ENCODE measurements around the gene INHBC. TPM values are rescaled to one million over a fixed set of nuclear protein-coding genes. Genes with fewer than 3 reads are reported as not detected.

The INHBC gene
- total RNA-seq, 1 experiment from 2014 or later, result 0.28 TPM

DNA sequence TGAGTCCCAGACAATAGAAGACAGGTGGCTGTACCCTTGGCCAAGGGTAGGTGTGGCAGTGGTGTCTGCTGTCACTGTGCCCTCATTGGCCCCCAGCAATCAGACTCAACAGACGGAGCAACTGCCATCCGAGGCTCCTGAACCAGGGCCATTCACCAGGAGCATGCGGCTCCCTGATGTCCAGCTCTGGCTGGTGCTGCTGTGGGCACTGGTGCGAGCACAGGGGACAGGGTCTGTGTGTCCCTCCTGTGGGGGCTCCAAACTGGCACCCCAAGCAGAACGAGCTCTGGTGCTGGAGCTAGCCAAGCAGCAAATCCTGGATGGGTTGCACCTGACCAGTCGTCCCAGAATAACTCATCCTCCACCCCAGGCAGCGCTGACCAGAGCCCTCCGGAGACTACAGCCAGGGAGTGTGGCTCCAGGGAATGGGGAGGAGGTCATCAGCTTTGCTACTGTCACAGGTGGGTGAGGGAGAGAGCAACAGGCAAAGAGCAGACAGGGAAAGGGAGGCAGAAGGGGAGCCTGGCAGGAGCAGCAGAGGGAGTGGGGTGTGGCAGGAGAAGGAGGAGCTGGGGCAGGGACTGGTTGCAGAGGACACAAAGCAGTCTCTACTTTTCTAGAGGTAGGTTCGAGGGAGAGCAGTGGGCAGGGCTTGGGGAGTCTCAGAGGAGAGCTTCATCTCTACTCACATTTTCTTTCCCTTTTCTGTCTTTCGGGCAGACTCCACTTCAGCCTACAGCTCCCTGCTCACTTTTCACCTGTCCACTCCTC is 21.0 kb downstream of the INHBC start:
- Histone ChIP-seq H3K9me3 (replicated peaks) (no peaks in the 10 kb centered on the region), H3K27ac (peak overlapping the region; percentile 76), H3K36me3 (no peaks in the 10 kb centered on the region), H3K4me1 (peaks cover 47% of the 10 kb centered on the region), H3K4me3 (peak overlapping the region; percentile 14), H3K27me3 (no peaks in the 10 kb centered on the region)
- DNase-seq, result peak; percentile 76 to 81

DNA sequence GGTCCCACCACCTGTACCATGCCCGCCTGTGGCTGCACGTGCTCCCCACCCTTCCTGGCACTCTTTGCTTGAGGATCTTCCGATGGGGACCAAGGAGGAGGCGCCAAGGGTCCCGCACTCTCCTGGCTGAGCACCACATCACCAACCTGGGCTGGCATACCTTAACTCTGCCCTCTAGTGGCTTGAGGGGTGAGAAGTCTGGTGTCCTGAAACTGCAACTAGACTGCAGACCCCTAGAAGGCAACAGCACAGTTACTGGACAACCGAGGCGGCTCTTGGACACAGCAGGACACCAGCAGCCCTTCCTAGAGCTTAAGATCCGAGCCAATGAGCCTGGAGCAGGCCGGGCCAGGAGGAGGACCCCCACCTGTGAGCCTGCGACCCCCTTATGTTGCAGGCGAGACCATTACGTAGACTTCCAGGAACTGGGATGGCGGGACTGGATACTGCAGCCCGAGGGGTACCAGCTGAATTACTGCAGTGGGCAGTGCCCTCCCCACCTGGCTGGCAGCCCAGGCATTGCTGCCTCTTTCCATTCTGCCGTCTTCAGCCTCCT is 21.6 kb downstream of the INHBC start:
- DNase-seq, result peak; percentile 95 to 99
- Histone ChIP-seq H3K4me1 (peaks cover 47% of the 10 kb centered on the region), H3K36me3 (no peaks in the 10 kb centered on the region), H3K27ac (no peak overlapping the region), H3K9me3 (replicated peaks) (no peaks in the 10 kb centered on the region), H3K4me3 (peak overlapping the region; percentile 14; the same call in 1 of the 2 replicates), H3K27me3 (no peaks in the 10 kb centered on the region)

DNA sequence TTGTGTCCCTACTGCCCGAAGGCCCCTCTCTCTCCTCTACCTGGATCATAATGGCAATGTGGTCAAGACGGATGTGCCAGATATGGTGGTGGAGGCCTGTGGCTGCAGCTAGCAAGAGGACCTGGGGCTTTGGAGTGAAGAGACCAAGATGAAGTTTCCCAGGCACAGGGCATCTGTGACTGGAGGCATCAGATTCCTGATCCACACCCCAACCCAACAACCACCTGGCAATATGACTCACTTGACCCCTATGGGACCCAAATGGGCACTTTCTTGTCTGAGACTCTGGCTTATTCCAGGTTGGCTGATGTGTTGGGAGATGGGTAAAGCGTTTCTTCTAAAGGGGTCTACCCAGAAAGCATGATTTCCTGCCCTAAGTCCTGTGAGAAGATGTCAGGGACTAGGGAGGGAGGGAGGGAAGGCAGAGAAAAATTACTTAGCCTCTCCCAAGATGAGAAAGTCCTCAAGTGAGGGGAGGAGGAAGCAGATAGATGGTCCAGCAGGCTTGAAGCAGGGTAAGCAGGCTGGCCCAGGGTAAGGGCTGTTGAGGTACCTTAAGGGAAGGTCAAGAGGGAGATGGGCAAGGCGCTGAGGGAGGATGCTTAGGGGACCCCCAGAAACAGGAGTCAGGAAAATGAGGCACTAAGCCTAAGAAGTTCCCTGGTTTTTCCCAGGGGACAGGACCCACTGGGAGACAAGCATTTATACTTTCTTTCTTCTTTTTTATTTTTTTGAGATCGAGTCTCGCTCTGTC is 22.3 kb downstream of the INHBC start:
- Histone ChIP-seq H3K36me3 (no peaks in the 10 kb centered on the region), H3K9me3 (replicated peaks) (no peaks in the 10 kb centered on the region), H3K4me1 (peaks cover 47% of the 10 kb centered on the region), H3K27ac (no peak overlapping the region), H3K27me3 (no peaks in the 10 kb centered on the region), H3K4me3 (no peak overlapping the region)
- DNase-seq, result peak in 1 of 2 experiments; percentile 75

DNA sequence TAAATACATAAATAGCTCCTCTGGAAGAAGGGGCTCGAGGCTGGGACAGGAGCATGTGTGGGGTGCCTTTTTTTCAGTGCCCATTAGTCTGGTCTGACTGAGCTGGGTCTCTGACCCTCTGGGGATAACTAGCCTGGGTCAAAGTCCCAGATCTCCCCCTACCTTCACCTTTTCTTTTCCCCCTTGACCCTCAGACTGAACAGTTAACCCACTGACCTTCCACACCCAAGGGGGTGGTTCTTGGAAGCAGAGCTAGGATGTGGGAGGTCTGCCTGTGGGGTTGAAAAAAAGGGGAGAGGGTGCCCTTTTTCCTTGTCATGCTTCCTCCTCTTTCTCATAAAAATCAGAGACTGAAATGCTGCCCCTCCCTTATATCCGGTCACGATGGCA is 24.1 kb downstream of the INHBC start:
- Histone ChIP-seq H3K4me1 (peaks cover 54% of the 10 kb centered on the region), H3K36me3 (no peaks in the 10 kb centered on the region), H3K4me3 (peak overlapping the region; percentile 87), H3K9me3 (replicated peaks) (no peaks in the 10 kb centered on the region), H3K27ac (peak overlapping the region; percentile 42), H3K27me3 (no peaks in the 10 kb centered on the region)
- no peak for DNase-seq

DNA sequence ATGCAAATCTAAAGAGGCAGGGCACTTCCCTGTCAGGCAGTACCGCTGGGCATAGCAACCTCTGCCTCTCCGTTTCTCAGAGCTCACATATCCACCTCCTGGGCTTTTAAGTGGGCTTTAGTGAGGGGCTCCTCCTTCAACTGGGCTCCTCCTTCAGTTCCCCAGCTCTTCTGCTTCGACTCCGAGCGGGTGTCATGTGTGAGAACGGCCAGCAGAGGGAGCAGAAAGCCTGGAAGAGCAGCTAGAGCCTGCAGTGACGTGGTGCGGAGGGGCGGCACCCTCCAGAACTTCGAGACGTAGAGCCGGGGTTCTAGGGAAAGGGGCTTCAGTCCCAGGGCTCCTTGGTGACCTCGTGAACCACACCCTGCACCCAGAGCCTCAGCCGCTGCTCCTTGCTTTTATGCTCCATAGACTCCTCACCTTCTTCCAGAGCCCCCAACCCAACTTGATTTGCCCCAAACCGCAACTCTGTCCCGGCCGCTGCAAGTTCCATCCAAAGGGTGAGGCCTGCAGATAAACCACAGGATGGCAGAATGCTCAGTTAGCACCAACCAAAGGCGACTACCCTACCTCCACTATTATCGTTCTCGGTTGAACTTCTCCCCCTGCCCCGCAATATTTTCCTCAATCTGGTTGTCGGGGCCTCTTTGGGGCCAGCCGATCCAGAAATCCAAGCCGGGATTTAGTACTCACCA is 24.6 kb downstream of the INHBC start:
- H3K27ac ChIP-seq, result peak overlapping the region; percentile 42
- DNase-seq, result peak; percentile 100
- peaks cover 56% of the 10 kb centered on the region for H3K4me1 ChIP-seq
- no peaks in the 10 kb centered on the region for H3K9me3 ChIP-seq (replicated peaks)
- no peaks in the 10 kb centered on the region for H3K27me3 ChIP-seq
- peak overlapping the region; percentile 87 for H3K4me3 ChIP-seq
- H3K36me3 ChIP-seq, result no peaks in the 10 kb centered on the region

DNA sequence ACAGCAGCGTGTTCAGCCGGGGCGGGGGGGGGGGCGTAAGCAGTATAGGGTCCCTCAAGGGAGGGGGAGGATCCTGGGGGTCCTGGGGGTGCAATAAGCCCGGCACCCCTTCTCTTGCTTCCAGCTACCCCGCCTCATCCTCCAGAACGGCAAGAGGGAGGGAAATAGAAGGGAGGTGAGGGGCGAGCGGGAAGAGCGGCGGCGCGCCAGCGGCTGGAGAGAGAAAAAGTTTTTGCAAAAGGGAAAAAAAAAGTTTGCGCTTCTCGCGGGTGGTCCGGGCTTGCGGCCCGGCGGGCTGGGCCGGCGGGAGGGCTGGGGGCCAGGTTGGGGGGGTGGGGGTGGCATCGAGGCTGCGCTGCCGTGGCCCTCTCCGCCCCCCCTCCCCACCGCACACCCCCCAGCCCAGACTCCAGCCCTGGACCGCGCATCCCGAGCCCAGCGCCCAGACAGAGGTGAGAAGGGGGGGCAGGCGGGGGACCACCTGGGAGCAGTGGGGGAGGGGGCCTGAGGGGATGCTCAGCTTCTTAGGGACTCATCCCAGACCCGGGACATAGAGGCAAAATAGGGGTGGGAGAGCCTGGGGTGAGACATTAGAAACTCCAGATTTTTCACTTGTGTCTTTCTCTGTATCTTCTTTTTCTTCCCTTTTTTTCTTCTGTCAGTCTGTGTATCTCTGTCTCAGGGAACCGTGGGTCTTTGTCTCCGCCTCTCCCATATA is 25.3 kb downstream of the INHBC start, which contains the start of gene GLI1:
TSS of gene GLI1 (plus strand) at position 36 of the 718 bp plus-strand sequence. CDS start 3,907 bp downstream, outside the sequence.
- peak within 1 kb of the TSS; percentile 95 for H3K27ac ChIP-seq
- peaks cover 52% of the 10 kb centered on the region for H3K4me1 ChIP-seq
- peak; percentile 93 to 94 for DNase-seq
- peaks cover 5% of the 10 kb centered on the region for H3K36me3 ChIP-seq
- H3K4me3 ChIP-seq, result peak within 1 kb of the TSS; percentile 87
- no peaks in the 10 kb centered on the region for H3K27me3 ChIP-seq
- no peaks in the 10 kb centered on the region for H3K9me3 ChIP-seq (replicated peaks)

GRCh38 chr12:57460468-57460784 is 25.8 kb downstream of the INHBC start:
- peaks cover 46% of the 10 kb centered on the region for H3K4me1 ChIP-seq
- DNase-seq, result peak in 1 of 2 experiments; percentile 91
- H3K4me3 ChIP-seq, result peak overlapping the region; percentile 87
- no peaks in the 10 kb centered on the region for H3K9me3 ChIP-seq (replicated peaks)
- H3K36me3 ChIP-seq, result peaks cover 8% of the 10 kb centered on the region
- peak overlapping the region; percentile 95; the same call in 1 of the 2 replicates for H3K27ac ChIP-seq
- no peaks in the 10 kb centered on the region for H3K27me3 ChIP-seq

DNA sequence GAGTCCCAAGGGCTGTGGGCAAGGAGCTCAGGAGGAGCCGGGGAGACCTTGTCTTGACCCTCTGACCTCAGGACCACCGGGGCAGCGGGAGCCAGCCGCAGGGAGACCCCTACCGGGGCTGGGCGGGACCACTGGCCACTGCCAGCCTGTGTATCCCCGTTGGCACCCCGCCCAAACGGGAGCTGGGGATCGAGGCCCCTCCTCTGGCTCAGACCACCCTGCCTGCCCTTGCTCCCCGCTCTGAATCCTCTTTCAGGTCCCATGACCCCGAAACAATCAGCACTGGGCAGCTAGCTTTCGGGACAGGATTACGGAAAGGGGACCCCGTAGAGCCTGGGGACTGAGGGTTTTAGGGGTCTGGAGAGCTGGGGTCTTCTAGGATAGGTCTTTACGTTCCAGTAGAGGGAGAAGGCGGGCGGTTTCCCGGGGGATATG is 26.3 kb downstream of the INHBC start:
- DNase-seq, result peak; percentile 100
- H3K4me3 ChIP-seq, result peak overlapping the region; percentile 87
- H3K27me3 ChIP-seq, result no peaks in the 10 kb centered on the region
- peak overlapping the region; percentile 95 for H3K27ac ChIP-seq
- H3K36me3 ChIP-seq, result peaks cover 11% of the 10 kb centered on the region
- peaks cover 42% of the 10 kb centered on the region for H3K4me1 ChIP-seq
- no peaks in the 10 kb centered on the region for H3K9me3 ChIP-seq (replicated peaks)

DNA sequence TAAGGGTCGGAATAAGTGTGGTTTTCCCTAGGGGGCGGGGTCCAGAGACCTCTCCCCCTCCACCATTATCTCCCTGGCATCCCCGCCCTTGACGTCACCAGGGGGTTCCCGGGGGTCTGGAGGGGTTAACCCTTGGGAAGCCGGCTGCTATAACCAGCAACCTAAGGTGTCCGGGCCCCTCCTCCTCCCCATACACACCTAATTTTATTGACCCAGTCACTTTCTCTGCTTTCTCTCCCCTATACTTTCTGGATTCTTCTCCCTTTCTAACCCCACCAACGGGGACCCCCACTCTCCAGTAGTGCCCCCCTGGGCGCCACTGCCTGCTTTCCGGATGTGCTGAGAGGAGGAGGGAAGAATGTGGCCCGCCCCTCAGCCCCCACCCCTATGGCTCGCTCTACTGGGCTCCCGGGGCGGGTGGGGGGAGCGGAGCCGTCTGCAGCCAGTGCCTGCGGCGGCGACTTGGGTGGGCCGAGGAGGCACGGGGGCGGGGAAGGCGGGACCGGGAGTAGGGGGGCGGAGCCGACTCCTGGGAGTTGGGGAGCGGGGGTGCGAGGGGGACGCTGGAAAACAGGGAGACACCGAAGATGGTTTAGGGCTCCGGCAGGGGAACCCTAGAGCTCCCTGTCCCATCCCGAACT is 26.8 kb downstream of the INHBC start:
- DNase-seq, result peak; percentile 100
- Histone ChIP-seq H3K36me3 (peaks cover 17% of the 10 kb centered on the region), H3K27me3 (no peaks in the 10 kb centered on the region), H3K9me3 (replicated peaks) (no peaks in the 10 kb centered on the region), H3K4me1 (peaks cover 37% of the 10 kb centered on the region), H3K27ac (peak overlapping the region; percentile 95), H3K4me3 (peak overlapping the region; percentile 87)

DNA sequence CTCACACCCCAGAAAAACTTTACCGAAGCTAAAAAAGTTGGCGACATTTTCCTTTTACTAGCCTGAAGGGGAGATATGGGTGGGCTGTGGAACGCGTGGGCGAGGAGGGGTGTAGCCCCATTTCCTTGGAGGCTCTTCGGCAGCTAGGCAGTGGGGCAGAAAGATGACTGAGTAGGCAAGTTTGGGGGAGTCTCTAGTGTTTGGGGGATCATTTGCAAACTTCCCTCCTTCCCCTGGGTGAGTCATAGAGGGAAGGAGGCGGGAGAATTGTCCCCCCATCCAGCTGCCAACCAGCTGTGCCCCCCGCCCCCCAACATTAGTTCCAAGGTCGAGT is 27.3 kb downstream of the INHBC start:
- Histone ChIP-seq H3K4me1 (peaks cover 32% of the 10 kb centered on the region), H3K4me3 (peak overlapping the region; percentile 87), H3K27ac (peak overlapping the region; percentile 95), H3K27me3 (no peaks in the 10 kb centered on the region), H3K36me3 (peaks cover 19% of the 10 kb centered on the region), H3K9me3 (replicated peaks) (no peaks in the 10 kb centered on the region)
- no peak for DNase-seq

DNA sequence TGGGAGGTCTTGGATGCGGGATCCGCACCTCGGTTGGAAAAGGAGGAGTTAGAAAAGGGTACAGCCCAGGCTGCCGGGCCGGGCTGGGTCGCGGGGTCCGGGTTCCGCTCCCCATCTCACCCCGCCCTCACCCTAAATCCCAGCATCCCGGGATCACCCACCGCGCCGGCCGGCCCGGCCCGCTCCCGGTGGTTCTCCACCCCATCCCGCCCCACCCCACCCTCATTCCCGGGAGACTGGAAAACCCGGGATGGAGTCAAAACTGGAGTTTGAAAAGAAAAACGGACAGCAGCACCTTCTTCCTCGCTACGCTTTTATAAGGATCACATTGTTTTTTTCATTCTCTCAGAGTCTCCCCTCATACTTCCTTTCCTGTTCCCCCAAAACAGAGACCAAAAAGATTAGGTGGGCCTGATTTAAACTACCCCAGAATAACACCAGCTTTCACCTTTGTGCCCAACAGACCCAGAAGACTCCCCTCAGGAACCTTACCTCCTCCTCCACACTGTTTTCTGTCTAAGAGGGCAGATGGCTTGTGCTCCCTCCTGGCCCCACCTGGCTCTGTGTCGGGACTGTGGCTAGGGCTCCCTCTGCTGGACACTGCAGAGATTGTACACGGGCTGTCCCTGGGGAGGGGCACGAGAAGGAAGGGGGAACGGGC is 27.8 kb downstream of the INHBC start:
- H3K36me3 ChIP-seq, result peaks cover 24% of the 10 kb centered on the region
- no peaks in the 10 kb centered on the region for H3K9me3 ChIP-seq (replicated peaks)
- peaks cover 32% of the 10 kb centered on the region for H3K4me1 ChIP-seq
- no peaks in the 10 kb centered on the region for H3K27me3 ChIP-seq
- peak; percentile 100 for DNase-seq
- peak overlapping the region; percentile 87 for H3K4me3 ChIP-seq
- H3K27ac ChIP-seq, result peak overlapping the region; percentile 95

DNA sequence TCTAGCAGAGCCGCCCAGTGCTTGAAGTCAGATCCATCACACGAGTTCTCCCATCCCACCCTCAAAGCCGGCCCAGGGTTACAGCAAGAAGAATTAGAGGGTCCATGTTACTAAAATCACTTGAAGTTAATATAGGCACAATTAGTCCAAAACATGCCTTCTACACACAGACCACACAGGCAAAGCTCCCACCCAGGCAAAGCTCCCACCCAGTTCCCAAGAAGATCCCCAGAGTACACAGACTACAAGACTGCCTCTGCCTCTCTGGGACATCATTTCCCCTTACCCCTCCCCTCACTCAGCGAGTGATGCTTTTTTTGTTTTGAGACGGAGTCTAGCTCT is 28.3 kb downstream of the INHBC start:
- Histone ChIP-seq H3K9me3 (replicated peaks) (no peaks in the 10 kb centered on the region), H3K4me3 (peak overlapping the region; percentile 87), H3K4me1 (peaks cover 28% of the 10 kb centered on the region), H3K36me3 (peaks cover 29% of the 10 kb centered on the region), H3K27ac (peak overlapping the region; percentile 95; the same call in 1 of the 2 replicates), H3K27me3 (no peaks in the 10 kb centered on the region)
- no peak for DNase-seq

DNA sequence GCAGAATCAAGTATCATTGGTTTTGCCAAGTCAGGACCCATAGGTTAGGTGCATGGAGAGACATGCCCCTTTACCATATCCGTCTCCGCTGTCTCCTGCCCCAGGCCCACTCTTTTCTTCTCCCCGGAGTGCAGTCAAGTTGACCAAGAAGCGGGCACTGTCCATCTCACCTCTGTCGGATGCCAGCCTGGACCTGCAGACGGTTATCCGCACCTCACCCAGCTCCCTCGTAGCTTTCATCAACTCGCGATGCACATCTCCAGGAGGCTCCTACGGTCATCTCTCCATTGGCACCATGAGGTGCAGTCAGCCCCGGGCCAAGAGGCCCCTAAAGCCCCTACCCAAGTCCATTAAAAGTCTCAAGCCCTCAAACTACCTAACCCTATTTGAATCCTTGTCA is 30.0 kb downstream of the INHBC start:
- Histone ChIP-seq H3K36me3 (peaks cover 38% of the 10 kb centered on the region), H3K4me3 (no peak overlapping the region)
- DNase-seq, result no peak

More for the DNA sequence above, 30.0 kb downstream of the INHBC start:
- no peaks in the 10 kb centered on the region for H3K9me3 ChIP-seq (replicated peaks)
- H3K27me3 ChIP-seq, result no peaks in the 10 kb centered on the region
- H3K4me1 ChIP-seq, result peaks cover 20% of the 10 kb centered on the region
- no peak overlapping the region for H3K27ac ChIP-seq

Data from SJCRH30 (cell line).